ENCODE measurements around the gene EBF3. TPM values are rescaled to one million over a fixed set of nuclear protein-coding genes. Genes with fewer than 3 reads are reported as not detected.

The EBF3 gene
- total RNA-seq, 1 donor from 2014 or later = 0.44 TPM

DNA sequence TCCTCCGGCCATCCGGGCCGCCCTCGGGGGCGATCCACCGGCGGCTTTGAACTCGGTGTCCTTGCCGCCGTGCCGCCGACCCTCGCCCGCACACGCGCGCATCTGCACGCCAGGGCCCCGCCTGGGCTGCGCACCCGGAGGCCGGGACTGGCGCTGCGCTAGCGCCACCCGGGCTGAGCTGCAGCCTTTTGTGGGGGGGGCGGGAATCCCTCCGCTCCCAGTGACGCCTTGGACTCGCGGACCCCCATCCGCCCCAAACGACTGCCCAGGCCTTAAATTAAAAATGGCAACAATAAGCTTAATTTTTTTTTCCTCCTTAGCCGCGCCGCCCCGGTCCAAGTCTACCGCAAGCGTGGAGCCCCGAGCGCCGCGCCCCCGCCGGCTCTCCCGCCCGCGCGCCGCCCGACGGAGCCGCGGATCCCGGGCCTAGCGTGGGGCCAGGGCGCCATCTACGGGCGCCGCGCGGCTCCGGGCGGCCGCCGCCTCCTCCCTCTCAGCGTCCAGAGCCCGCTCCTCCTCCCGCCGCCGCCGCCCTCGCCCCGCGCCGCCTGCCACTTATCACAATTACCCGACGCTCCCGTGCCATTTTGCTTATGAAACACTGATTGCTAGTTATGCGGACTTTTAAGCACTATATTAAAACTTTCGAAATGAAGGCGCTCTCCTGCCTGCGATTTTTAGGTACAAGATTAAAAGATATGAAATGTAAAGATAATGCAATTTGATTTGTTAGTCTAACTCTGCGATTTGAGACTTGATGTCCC is 7.5 kb upstream of the EBF3 start:
- ATAC-seq = peak; percentile 83

- no peak for ATAC-seq
These were observed 6.6 kb upstream of the EBF3 start for GRCh38 chr10:129970465-129971364.

DNA sequence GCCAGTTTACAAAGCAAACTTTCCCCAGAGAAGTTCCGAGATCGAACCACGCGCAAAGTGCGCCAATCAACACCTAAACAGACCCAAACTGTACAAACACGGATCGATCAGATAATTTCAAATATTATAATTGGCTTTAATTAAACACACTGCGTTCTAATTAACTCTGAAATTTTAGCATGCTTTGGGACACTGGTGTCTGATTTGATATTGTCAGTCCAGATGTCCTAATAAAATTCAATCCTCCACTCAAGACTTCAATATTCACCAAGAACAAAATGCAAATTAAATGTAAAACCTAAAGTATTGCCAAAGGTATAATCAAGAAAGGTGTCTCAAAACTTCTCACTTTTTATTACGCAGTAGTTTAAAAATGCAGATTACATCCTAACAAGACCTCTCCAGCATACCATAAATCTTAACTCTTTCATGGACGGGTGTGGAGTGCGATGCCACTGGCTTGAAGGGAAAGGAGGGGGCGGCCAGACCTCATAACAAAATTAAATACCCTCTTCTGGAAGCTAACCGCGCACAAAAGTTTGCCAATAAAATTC is 5.9 kb upstream of the EBF3 start:
- ATAC-seq = no peak

- no peak for ATAC-seq
These were observed 5.3 kb upstream of the EBF3 start for GRCh38 chr10:129969184-129969910.

DNA sequence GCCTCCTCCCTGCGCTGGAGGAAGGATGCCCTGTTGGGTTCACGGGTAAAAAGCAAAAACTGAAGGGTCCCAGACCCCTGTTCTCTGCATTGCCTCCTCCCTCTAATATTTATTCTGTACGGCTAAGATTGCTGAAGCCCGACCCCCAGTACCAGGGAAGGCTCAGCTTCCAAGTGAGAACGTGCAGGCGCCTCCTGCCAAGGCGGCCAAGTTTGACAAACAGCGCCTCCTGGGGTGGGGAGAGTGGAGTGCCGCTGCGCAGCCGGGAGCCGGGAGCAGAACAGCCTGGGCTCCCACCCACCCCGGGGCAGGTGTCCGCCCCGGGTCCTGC is 4.7 kb upstream of the EBF3 start:
- peak; percentile 24 for ATAC-seq

DNA sequence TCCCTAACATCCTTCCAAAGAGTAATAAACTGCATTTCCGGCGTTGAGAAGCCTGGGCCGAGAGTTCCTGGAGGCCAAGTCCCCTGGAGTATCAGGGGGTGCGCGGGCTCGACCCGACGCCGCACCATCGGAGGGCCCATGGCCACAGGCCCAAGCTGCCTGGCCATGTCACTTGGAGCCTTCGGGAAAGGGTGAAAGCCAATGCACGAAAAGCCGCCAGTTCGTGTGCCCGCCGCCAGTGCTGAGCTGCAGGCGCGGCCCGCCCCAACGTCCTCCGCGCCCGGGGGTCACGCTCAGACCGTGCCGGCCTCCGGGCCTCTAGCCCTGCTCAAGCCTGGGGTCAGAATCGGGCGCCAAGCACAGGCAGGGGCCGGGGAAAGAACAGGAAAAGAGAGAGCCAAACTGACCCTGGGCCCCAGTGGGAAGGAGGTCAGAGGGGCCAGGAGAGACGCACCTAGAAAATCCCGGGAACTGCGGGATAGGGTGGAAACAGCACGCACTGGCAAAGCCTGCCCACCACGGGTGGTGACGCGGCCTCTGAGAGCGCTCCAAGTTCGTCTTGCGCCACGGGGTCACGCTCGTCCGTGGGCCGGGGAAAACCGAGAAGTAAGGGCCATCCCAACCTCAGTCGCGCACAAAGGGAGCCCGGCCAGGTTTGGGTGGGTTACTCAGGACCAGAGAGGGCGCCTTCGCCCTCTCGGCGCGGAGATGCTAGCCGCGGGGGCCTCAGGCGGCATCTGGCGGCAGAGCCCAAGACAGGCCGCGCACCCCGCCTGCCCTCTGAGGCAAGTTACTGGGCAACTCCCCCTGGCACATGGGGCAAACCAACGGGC is 4.2 kb upstream of the EBF3 start:
- no peak for ATAC-seq

DNA sequence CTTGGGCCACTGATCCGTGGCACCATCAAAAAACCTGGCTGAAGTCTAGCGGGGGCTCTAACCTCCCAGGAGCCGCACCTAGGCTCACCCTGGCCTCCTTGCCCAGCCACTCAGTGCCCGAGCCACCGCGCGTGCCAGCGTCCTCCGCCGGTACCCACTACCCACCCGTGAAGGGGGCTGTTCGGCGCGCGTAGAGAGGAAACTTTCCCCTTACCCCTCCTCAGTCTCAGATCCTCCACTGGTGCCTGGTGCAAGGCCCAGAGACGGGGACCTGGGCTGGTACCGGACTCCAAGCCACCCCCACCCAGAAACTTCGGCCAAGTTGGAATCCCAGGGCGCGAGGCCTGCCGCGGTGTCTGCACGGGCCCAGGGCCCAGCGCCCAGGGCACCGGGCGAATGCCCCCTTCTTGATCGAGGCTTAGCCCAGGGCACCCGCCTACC is 3.5 kb upstream of the EBF3 start:
- no peak for ATAC-seq

- no peak for ATAC-seq
These were observed 3.0 kb upstream of the EBF3 start for GRCh38 chr10:129966889-129967578.

DNA sequence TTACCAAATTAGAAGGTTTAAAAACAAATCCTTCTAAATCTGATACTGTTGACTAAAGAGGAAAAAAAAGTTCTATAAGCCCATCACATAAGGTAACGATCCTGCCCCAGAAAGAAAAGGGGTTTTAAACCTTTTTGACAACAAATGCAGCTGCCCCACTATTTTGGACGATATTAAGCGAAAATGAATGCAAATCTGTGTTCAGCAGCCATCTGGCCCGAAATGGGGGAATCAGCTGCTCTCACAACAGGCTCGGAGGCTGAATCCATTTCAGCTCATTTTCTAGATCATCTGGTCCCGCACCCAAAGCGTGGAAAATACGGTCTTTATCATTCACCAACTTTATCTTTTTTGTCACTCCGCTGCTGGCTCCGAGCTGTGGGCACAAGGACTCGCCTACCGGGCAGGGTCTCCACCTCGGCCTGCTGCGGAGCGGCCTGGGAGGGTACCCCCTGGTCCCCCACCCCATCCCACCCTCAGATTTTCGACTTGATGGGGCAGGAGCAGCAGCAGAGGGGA is 2.4 kb upstream of the EBF3 start:
- ATAC-seq = no peak

GRCh38 chr10:129965959-129966358 is 1.9 kb upstream of the EBF3 start:
- ATAC-seq = no peak

DNA sequence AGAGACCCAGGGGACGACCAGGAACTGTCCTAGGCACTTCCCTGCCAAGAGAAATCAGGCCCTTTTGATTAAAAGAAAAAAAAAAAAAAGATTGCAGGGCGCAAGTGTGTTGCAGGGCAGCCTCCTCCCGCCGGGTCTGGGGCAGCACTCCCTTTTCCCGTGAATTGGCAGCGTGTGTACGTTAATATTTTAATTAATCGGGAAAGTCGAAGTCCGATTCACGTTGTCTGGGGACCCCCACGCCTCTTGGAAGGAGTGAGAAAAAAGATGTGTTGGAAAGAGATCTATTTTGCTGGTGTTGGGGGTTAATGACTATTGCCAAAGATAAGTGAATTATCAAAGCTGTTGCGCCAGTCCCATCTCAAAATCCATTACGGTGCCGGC is 1.3 kb upstream of the EBF3 start:
- ATAC-seq = no peak

GRCh38 chr10:129964611-129965424 is 744 bp upstream of the EBF3 start:
- ATAC-seq = no peak

DNA sequence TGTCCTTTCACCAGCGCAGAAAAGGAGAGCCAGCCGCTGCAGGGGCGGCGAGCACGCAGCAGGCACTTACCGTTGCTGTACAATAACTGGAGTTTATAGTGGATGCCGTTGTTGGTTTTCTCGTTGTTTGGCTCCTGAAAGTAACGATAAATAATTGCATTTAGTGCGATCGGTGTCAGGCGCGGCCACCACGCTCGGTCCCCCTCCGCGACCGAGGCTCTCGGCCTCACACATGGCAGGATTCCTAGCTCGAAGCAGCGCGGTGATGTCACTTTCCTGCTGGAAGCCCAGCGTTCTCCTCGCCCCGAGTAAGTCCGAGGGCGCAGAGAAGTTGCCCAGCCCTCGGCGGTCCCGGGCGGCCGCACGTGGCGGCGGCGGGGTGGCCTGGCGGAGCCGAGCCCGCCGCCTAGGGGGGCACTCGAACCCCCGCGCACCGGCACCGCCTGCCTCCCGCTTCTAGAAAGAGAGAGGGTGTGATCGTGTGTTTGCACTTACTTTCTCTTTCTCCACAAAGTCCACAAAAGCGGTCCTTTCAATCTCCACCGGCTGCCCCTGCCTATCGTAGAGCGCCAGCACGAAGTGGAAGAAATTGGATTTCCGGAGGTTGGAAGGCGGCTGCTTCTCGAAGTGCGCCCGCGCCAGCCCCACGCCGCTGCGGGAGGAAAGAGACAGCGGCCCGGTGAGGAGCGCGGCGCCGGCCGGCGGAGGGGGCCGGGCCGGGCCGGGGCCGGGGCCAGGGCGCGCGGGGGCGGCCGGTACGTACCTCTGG is 1.0 kb downstream of the EBF3 start:
- ATAC-seq = no peak

GRCh38 chr10:129962031-129962871 is 1.8 kb downstream of the EBF3 start:
- no peak for ATAC-seq

- ATAC-seq = no peak
These were observed 2.8 kb downstream of the EBF3 start for GRCh38 chr10:129961157-129961701.

- no peak for ATAC-seq
These were observed 3.5 kb downstream of the EBF3 start for GRCh38 chr10:129960481-129961156.
